Measurements from ENCODE around the gene CRYGS. TPM values are rescaled to one million over a fixed set of nuclear protein-coding genes. Genes with fewer than 3 reads are reported as not detected.

The CRYGS gene
- total and polyA plus RNA-seq, 9 of the 15 experiments (the other 6 are each of a cell fraction or from before 2014, with no cell fraction given): 1.5 to 3.8 (median 2.0) TPM

GRCh38 chr3:186570096-186570940 lies 26.1 kb upstream of the CRYGS start, which contains the start of gene DNAJB11 (continued):
- TF ChIP-seq PRDM10 (IDR thresholded peaks at IDR 0.05; ENCODE audit: partially characterized antibody): peak; percentile 44
- TF ChIP-seq ZSCAN29 (IDR thresholded peaks at IDR 0.05): no peak
- TF ChIP-seq SP2 (IDR thresholded peaks at IDR 0.05; ENCODE audit: extremely low read depth, low read depth, low read length, poor library complexity, severe bottlenecking): peak; percentile 31
- TF ChIP-seq DEAF1 (CRISPR knock-in tag; IDR thresholded peaks at IDR 0.05): no peak
- TF ChIP-seq HDAC2 (IDR thresholded peaks at IDR 0.05): peak; percentile 63
- no peak for TF ChIP-seq PATZ1 (CRISPR knock-in tag; IDR thresholded peaks at IDR 0.05; ENCODE audit: borderline replicate concordance)
- TF ChIP-seq NR2C1 (IDR thresholded peaks at IDR 0.05): no peak
- TF ChIP-seq NR2C1 (tag; IDR thresholded peaks at IDR 0.05): no peak
- TF ChIP-seq AFF4 (CRISPR knock-in tag; IDR thresholded peaks at IDR 0.05): peak; percentile 84
- peak; percentile 81 for TF ChIP-seq TAF9B (IDR thresholded peaks at IDR 0.05; ENCODE audit: partially characterized antibody)
- no peak for TF ChIP-seq ZNF696 (CRISPR knock-in tag; conservative IDR thresholded peaks at IDR 0.05)
- TF ChIP-seq BMI1 (IDR thresholded peaks at IDR 0.05; ENCODE audit: low read length): no peak
- no peak for TF ChIP-seq KAT8 (IDR thresholded peaks at IDR 0.05; ENCODE audit: low read depth)
- no peak for TF ChIP-seq NONO (IDR thresholded peaks at IDR 0.05; ENCODE audit: low read depth in 2 of 2, low read length in 1 of 2)
